Testis (tissue), 2 donors: ENCODE measurements around the gene ZNF420.

Source experiments
- POLR2A ChIP-seq: fragments of 450-650 bp; IDR thresholded peaks from one replicate; pipeline ENCODE4 v1.6.1; 2017; ENCODE audit warnings: antibody characterized with exemption, mild to moderate bottlenecking, moderate library complexity
- TF ChIP-seq, protein P1 (sequence below), 3 experiments: fragments of 450-650 bp in 2 of 3; fragments of 200-600 bp in 1 of 3; sonication (generic) in 1 of 3; IDR thresholded peaks; one replicate each; pipeline ENCODE4 v1.5.1; 2016 to 2019; ENCODE audit warnings: antibody characterized with exemption in 3 of 3, mild to moderate bottlenecking in 2 of 3, moderate library complexity in 1 of 3

DNA sequence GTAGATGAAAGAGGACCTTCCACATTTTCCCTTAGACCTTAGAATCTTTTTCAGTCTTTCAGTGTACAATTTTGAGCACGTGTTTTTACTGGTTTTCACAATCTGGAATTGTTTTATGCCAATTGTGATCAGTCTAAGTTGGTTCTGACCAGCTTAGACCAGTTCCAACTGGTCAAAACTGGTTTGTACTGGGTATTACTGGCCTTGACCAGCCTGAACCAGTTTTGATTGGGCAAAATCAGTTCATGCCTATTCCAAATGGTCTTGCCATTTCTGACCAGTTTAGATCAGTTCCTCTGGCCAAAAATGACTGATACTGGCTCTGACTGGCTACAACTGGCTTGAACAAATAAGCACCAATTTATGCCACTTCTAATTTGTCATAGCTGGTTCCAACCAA is 57.9 kb downstream of the ZNF420 start:
- TF ChIP-seq, protein P1, sequence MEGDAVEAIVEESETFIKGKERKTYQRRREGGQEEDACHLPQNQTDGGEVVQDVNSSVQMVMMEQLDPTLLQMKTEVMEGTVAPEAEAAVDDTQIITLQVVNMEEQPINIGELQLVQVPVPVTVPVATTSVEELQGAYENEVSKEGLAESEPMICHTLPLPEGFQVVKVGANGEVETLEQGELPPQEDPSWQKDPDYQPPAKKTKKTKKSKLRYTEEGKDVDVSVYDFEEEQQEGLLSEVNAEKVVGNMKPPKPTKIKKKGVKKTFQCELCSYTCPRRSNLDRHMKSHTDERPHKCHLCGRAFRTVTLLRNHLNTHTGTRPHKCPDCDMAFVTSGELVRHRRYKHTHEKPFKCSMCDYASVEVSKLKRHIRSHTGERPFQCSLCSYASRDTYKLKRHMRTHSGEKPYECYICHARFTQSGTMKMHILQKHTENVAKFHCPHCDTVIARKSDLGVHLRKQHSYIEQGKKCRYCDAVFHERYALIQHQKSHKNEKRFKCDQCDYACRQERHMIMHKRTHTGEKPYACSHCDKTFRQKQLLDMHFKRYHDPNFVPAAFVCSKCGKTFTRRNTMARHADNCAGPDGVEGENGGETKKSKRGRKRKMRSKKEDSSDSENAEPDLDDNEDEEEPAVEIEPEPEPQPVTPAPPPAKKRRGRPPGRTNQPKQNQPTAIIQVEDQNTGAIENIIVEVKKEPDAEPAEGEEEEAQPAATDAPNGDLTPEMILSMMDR (IDR thresholded peaks at IDR 0.05) = no peak
- no peak for TF ChIP-seq POLR2A
